GM19193 (cell line): ENCODE data around the gene SEMA3E.

ENCODE experiments used
- POLR2A ChIP-seq: IDR thresholded peaks from 4 replicates; pipeline ENCODE4 v1.6.1; 2011; ENCODE audit not compliant: insufficient read depth, insufficient read length; ENCODE audit errors: extremely low read depth

Gene SEMA3E

DNA sequence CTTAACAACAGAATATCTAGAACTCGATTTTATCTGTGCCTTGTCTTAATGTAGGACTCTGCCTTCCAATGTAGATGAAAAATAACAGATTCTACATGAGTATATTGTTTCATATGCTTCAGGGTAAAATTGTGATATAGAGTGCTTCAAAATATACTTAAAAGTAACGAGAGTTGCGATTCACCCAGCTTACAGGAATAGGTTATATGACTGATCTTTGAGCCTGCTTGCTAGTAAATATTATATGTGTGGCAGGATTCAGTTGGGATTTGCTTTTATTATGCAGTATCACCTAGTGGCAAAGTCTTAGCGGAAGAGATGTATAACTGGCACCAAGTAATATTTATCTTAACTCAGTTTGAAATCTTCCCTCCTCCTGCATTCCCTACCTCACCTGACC is 183.3 kb downstream of the SEMA3E start:
- no peak for TF ChIP-seq POLR2A

DNA sequence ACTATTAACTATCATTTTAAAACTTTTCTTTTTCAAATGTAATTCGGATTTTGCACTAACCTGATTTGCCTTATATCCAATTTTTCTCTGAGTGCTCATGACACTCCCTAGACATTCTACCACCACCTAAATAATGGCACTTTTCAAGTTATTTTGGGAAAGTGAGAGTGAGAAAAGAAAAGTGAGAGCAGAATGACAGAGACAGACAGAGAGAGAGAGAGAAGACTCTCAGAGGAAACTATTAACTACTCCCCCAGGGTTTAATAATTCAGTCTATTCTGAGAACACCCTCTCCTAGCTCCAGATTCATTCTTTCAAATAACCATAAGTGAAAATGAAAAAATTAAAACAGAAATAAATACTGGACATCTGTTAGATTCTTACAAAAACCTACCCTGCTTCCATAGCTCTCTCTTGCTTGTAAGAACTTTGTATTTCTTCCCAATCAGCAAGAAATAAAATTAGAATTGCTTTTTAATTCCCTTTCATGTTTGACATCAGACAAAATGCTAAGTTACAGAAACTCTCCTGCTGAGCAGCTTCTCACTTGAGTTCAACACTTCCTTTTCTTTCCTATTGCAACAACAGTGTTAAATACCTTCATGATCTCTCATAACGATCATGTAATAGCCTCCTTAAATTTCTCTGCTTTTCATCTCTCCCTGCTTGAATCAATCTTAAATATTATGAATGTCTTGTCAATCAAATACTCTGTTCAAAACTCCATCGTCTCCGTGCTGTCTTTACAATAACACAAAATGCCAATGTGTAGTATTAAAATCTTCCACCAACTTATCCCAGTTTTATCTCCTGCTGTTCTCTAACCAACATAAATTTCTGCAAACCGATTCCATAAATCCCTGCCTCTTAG is 191.7 kb downstream of the SEMA3E start:
- no peak for TF ChIP-seq POLR2A

DNA sequence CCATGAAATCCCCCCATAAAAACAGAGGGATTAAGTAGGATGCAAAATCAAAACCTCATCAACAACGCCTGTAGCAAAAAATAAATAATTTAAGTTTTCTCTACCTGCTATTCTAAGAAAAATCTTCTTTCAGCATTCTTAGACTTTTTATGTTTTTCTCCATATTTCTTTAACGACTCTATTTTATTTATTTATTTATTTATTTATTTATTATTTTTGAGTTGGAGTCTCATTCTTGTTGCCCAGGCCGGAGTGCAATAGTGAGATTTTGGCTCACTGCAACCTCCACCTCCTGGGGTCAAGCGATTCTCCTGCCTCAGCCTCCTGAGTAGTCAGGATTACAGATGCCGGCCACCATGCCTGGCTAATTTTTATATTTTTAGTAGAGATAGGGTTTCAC is 192.5 kb downstream of the SEMA3E start:
- no peak for TF ChIP-seq POLR2A

DNA sequence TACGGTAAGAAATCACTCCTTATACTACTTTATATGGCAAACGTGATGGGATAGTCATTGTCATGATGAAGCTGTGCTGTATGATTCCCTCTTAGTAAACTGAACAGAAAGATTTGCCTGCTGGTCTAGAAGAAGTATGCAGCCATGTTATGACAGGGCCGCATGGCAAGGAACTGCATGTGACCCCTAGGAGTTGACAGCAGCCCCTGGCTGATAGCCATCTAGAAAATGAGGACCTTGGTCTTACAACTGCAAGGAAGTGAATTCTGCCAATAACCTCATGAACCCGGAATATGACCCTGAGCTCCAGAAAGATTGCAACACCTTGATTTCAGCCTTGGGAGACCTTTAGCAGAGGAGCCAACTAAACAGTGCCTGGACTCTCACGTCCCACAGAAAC is 193.3 kb downstream of the SEMA3E start:
- TF ChIP-seq POLR2A, result no peak

DNA sequence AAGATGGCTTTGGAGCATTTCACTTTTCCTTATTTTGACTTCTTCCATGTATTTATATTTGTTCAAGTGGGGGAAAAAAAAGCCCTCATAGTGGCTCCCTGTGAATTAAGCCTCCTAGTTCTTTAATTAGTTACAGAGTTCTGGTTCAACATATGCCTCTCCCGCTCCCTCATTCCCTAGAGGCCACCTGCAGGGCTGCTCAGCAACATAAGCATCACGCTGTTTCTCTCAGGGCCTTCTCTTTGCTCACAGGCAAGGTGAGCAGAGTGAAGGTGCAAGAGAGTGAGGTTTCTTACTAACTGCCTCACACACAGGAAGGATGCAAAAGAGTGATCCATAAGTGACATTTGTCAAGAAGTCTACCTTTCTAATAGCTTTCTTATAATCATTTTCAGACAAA is 196.7 kb downstream of the SEMA3E start:
- TF ChIP-seq POLR2A, result no peak

DNA sequence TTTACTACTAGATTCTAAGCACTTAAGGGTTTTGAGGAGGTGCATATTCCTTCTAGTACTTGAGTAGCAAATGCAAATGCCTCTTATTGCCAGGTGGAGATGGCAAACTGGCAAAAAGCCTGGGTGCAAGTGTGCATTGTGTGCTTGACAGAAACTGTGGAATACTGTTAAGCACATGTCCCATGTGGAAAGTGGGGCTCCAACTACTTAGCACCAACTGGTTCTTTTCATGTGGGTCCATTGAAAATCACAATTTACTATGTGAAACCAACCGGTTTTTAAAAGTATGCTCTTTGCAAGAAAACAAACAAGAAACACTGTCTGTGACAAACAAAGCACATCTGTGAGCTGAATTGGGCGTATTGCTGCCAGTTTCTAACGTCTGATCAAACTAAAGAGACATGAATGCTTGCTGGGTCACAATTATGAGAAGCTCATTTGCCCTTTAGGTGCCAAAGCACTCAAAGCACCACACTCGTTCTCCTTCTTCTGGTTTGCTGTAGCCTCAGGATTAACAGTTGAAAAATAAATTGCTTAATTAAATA is 197.4 kb downstream of the SEMA3E start:
- TF ChIP-seq POLR2A, result no peak

DNA sequence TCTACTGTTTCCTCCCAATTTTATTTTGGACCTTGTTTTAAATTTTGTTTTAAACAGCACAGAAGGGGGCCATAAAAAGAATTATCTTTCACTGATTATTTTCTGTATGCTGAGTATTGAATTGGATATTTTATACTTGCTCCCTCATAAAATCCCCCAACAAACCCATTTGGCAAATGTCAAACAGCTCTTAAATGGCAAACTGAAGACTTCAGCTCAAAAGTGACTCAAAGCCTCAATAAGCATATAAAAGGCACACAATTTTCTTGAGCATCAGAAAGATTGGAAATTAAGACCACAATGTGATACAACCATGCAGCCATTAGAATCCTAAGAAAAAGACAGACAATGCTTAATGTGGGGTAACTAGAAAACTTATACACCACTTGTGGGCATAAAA is 199.2 kb downstream of the SEMA3E start:
- no peak for TF ChIP-seq POLR2A

DNA sequence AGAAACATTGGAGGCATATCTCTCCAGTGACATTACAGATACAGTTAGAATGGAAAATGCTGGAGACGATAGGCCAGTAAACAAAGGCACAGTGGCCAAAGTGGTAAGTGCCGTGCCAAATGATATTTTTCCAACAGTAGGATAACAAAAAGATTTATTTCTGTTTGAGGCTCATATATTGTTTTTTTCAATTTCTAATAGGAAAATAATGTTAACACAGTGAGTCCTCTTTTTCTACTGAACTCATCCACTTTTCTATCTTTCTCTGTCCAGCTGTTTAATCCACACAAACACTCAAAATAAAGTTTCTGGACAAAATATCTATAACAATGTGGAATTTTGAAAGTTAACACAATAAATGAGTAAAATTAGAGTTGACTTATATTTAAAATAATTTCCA is 201.3 kb downstream of the SEMA3E start:
- no peak for TF ChIP-seq POLR2A

DNA sequence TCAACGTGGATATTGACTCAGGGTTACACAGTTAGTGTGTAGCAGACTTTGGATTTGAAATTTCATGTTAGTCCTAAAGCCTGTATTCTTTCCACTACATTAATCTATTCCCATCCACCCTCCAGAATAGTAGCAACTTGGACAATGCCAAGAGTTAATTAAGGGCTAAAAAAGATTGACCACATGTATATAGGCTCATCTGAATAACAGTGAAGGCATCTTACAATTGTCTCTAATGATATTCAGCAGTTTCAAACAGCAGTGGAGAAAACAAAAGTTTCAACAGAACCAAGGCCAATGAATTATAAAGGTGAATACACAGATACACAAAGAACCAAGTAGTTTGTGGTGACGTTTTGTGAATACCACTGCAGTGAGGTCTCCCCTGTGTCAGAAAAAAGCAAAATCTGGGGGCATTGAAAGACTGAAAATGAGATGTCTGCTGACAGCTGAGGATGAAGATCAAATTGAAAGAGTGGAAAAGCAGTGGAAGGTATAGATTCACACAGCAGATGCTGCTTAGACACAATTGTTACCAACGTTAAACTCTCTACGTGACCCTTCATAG is 202.8 kb downstream of the SEMA3E start:
- TF ChIP-seq POLR2A, result no peak

DNA sequence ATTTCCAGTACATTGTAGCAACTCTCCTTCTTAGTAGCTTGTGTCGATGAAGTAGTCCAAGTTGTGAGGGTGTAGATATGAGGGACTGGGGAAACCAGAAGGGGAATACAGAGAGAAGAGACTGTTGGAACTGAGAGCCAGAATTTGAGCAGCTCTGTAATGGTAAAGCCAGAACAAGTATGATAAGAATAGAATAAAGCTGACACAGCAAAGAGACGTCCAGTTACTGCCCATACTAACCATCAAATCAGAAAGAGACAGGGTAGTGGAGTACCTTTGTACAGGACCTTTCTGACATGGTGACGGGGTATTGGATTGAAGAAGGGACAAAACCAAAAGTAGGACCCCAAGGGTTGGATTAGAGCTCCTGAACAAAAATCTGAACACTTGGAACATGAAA is 206.0 kb downstream of the SEMA3E start:
- no peak for TF ChIP-seq POLR2A

DNA sequence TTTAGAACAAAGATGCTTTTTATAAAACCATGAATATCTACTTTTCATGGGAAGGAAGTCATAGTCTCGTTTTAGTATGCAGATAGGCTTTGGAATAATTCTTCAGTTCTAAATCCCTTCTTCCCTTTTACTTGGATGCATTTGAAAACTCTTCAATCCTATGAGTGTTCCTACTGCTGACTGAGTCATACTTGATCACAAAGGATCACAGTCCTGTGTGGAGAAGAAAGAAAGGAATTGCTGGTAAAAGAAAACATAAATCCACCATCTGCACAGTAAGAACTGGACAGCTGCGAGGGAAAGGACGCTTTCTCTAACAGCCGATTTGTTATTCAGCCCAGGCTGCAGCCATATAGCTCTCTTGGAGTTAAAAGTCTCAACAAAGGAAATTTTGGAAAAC is 209.9 kb downstream of the SEMA3E start:
- no peak for TF ChIP-seq POLR2A

DNA sequence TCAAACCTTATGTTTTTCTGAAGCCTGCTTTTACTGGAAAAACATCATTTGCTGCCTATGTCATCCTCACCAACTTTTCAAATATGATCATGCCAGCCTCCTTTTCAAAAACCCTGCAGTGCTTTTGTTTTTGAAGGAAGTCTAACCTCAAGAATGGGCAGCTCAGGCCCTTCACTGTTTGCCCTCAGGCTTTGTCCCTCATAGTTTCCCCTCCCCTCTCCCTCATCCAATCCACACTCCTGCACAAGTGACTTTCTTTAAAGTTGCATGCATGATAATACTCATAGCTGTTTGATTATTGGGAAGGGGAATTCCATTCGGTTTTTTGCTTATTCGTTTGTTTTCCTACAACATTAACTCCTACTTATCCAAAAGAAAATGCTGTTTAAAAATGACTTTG is 219.4 kb downstream of the SEMA3E start:
- TF ChIP-seq POLR2A, result no peak

DNA sequence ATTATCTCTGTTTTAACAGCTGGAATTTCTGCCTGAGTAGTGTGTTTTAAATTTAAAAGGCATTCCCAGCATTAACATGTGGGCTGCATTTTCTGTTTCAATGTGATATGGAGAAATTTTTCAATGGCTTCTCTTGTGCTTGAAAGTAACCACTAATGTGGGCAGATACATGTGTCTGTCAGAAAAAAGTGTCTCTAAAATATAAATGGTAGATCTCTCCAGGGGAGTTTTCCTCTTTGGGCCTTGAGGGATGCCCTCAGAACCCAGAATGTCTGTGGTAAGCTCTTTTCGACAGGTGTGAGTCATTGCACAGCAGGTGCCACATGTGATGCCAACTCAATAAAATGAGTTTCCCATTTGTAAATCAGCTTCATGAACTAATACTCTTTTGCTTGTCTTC is 221.1 kb downstream of the SEMA3E start:
- no peak for TF ChIP-seq POLR2A

DNA sequence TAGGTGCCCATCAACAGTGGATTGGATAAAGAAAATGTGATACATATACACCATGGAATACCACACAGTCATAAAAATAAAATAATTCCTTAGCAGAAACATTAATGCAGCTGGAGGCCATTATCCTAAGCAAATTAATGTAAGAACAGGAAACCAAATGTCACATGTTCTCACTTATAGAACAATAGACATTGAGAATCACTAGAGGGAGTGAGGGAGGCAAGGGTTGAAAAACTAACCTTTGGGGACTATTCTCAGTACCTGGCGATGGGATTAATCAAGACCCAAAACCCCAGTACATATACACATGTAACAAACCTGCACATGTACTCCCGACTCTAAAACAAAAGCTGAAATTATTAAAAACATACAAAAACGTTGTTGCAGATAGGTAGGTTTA is 222.6 kb downstream of the SEMA3E start:
- TF ChIP-seq POLR2A, result no peak

DNA sequence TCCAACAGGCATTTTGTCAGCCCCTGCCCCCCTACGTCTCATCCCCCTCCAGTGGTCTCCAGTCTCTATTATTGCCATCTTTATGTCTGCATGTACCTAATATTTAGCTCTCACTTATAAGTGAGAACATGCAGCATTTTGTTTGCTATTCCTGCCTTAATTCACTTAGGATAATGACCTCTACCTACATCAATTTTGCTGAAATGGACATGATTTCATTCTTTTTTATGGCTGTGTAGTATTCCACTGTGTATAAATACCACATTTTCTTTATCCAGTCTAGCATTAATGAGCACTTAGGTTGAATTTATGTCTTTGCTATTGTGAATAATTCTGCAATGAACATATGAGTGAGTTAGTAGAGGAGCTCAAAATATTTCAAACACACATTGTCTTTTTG is 229.9 kb downstream of the SEMA3E start:
- TF ChIP-seq POLR2A, result no peak

DNA sequence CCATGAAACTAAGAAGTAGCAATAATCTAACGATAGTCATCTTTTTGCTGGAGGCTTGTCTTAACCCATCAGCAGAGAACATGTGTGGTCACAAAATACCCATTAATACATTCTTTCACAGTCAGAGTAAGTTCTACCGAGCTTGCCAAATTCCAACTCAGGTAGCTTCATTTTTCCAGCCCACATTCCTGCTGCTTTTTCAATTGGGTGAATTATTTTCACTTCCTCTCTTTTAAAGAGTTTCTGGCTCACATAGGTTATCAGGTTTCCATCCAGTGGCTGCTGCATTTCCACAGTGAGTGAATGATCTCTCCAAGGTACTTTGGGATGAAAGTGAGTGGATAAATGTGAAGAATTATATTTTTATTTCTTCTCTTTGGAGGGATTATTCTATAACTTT is 233.1 kb downstream of the SEMA3E start:
- TF ChIP-seq POLR2A, result no peak
